Activated CD4-positive, alpha-beta T cell treated with anti-CD3 and anti-CD28 coated beads, Interleukin-2, amount 50 U/mL, for 1 hour (primary cell): ENCODE measurements around the gene PSORS1C2.
"Not testable (repeated sequence)": the region's sequence is repeated elsewhere in the genome, so short reads cannot be mapped to it uniquely, and the experiment has no call there.

Experiments used
- DNase-seq: peaks from one replicate; pipeline ENCODE4 v3.0.0-alpha.2; 2020

The PSORS1C2 gene

DNA sequence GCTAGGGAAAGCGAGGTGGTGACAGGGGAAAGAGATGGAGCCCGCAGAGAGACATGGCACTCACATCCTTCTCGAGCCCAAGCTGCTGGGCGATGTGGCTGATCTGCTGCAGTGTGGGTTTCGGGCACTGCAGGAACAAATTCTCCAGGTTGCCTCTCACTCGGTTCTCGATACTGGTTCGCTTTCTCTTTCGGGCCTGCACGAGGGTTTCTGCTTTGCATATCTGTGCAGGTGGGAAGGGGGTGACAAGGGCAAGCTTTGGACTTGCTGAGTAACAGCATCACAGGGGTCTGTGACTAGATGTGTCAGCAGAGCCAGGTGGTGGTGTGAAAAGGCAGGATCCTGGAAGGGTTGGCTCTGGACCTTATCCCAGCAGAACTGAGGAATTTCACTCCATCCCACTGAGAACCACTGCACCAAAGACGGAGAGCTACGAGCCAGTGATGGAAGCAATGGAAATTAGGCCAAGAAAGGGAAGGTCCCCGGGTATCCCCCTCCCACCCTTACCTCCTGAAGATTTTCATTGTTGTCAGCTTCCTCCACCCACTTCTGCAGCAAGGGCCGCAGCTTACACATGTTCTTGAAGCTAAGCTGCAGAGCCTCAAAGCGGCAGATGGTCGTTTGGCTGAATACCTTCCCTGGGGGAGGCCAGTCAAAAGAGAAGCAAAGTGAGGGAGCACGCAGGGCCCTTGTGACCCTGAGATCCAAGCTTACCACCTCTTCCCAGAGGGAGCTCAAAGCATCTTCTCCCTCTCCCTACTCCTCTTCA is 26.4 kb upstream of the PSORS1C2 start:
- DNase-seq, result not testable (repeated sequence)

DNA sequence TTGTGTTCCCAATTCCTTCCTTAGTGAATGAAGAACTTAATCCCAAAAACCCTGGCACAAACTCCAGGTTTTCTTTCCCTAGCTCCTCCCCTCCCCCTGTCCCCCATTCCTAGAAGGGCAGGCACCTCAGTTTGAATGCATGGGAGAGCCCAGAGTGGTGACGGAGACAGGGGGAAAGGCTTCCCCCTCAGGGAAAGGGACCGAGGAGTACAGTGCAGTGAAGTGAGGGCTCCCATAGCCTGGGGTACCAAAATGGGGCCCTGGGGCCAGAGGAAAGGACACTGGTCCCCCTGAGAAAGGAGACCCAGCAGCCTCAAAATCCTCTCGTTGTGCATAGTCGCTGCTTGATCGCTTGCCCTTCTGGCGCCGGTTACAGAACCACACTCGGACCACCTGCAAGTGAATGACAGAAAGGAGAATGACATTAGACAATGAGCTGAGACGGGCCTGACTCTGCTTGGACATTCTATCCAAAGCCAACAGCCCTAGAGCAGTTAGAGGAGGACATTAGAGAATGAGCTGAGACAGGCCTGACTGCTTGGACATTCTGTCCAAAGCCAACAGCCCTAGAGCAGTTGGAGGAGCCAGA is 25.7 kb upstream of the PSORS1C2 start:
- not testable (repeated sequence) for DNase-seq

DNA sequence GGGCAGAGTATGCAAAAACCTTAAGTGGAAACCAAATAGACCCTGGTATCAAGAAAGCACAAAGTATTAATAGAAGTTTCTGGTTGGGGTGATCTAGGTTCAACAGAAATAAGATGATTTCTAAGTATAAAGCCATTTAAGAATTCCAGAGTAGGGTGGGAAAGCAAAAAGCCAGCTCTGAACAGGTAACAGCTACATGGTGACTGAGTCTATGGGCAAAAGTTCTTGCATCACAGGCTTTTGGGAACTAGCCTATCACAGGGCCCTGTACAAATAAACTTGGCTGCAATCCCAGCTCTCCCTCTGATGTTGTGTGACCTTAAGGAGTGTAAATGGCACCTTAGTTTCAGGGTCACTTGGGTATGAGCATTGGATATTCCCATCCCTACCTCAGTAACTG is 25.1 kb upstream of the PSORS1C2 start:
- DNase-seq, result no peak

DNA sequence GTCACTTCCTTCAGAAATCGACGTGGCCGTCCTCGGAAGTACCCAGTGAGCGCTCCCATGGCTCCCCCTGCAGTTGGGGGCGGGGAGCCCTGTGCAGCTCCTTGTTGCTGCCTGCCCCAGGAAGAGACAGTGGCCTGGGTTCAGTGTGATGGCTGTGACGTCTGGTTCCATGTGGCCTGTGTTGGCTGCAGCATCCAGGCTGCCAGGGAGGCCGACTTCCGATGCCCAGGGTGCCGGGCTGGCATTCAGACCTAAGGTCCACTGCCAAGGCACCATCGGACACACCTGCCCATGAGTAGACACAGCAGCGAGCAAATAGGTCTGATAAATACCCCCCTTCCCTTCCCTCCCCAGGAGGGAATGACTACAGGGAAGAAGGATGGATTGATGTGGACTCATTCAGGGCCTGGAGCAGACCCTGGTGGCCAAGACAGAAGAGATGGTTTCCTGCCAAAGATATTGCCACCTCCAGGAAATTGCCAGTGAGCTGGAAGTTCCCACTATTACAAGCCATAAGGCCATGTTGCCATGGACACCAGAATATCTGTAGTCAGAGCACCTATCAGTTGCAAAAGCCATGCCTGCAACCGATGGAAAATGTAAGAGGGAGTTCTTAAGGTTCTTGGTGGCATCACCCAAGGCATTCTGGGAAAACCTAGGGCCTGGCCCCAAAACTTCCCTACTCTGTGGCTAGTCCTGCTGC is 23.7 kb upstream of the PSORS1C2 start:
- no peak for DNase-seq

- DNase-seq, result no peak
These were observed 22.6 kb upstream of the PSORS1C2 start for GRCh38 chr6:31161216-31162126.

- no peak for DNase-seq
These were observed 20.3 kb upstream of the PSORS1C2 start for GRCh38 chr6:31158863-31159855.

GRCh38 chr6:31158140-31158862 is 19.4 kb upstream of the PSORS1C2 start, which contains the start of gene TCF19:
TSS of gene TCF19 (plus strand) at chr6:31158589. CDS start at chr6:31159470, 881 bp downstream.
- peak; percentile 99 for DNase-seq

DNA sequence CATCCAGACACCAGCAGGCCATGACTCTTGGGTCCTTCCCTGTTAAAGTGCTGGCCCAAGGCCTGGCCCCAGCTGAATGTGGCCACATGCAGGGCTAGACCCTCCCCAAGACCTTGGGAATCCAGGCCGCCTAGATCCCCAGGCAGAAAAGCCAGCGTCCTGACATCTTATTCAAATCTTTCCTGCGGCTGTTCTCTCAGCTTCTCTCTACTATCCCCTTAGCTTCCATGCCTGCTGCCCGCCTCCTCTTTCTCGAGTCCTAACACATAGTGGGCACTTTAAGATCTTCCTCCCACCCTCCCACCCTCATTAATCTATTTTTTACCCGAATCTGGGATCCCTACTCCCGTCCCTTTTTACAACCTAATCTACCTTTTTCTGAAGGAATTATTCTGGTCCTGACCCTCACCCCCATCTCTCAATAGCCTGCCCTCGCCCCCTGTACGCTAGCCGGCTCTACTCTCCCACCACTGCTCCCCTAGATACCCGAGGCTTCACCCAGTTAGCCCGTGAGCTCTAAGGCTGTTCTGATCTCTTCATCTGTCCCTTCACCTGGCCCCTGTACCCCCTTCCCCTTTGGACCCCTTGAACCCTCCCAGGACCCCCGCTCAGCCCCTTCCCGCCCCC is 18.8 kb upstream of the PSORS1C2 start, which contains the start of gene CCHCR1:
TSS of gene CCHCR1 (minus strand) at position 290 of the 627 bp plus-strand sequence. CDS start at position 88, 202 bp downstream.
- no peak for DNase-seq

GRCh38 chr6:31156641-31157040 is 17.8 kb upstream of the PSORS1C2 start:
- no peak for DNase-seq

GRCh38 chr6:31154436-31154835 is 15.6 kb upstream of the PSORS1C2 start:
- DNase-seq, result no peak

- no peak for DNase-seq
These were observed 13.9 kb upstream of the PSORS1C2 start for GRCh38 chr6:31152781-31153180.

DNA sequence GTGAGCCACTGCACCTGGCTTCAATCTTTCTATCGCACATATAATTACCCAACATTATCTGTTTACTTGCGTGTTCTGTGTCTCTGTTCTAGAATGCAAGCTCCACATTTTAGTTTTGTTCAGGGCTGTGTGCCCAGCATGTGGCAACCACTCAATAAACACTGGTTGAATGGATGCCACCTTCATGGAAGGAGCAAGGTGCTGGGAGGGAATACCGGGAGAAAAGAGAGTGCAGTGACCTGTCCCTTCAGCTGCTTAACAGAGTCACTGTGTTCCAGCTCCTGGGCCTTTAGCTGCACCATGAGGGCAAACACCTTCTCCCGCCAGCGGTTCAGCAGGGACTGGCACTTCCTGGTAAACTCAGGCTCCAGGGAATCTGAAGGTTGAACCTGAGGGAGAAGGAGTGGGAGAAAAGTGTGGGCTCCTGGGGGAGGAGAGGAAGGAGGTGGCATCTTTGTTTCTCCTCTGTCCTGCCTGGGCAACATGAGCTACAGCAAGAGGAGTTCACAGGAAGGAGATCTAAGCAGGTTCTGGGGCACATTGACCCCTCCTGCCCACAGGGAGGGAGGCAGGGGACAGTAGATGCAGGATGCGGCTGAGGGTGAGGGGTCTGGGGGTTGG is 11.1 kb upstream of the PSORS1C2 start:
- DNase-seq, result no peak

GRCh38 chr6:31145386-31145785 is 6.5 kb upstream of the PSORS1C2 start:
- DNase-seq, result no peak

DNA sequence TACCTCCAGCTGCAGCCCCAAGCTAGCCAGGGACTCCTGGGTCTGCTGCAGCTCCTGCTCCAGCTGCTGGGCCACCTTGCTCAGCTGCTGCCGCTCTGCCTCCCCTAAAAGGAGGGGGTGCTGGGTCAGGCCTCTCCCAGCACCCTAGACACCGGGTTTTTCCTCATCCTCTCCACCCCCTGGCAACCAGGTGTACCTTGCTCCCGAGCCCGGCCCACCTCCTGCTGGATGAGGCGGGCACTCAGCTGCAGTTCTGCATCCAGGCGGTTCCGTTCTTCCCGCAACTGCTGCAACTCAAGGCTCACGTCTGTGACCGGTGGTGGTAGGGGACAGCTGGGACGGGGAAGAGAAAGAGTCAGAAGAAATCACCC is 6.1 kb upstream of the PSORS1C2 start:
- DNase-seq, result no peak

DNA sequence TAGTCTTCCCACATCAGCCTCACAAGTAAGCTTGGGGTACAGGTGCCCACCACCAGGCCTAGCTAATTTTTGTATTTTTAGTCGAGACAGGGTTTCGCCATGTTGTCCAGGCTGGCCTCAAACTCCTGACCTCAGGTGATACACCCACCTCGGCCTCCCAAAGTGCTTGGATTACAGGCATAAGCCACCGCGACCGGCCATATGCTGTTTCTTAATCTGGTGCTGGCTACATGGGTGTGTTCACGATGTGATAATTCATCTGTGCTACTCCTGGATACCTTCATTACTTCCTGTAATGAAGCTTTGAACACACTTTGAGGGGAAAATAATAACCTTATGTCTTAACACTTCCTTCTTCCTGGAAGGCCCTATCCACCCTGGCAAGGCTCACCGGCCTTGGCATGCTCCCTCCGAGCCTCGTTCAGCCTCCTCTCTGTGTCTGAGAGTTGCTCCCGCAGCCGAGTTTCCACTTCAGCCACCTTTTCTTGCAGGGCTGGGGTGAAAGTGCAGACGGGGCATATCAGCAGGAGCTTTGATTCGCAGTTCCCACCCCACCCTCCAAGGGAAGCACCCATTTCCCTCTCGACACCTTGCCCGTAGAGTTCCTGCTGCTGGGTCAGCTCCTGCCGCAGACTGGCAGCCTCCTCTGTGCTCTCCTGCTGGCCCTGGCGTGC is 5.6 kb upstream of the PSORS1C2 start:
- DNase-seq, result no peak

DNA sequence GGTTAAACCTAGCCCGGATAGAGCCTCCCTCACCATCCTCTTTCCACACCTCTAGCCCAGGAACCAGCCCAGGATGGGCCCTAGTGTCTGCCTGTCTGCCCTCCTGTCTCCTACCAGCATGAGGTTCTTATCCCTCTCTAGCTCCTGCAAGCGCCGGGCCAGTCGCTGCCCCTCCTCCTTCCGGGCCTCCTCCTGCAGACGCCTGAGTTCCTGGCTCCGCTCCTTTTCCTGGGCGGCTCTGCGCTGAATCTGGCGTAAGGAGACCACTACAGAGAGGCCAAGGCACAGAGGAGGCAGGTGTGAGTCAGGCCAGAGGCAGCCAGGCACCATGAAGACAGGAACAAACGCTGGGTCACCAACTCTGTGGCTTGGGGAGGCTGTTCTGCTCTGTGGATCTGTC is 4.3 kb upstream of the PSORS1C2 start:
- no peak for DNase-seq

DNA sequence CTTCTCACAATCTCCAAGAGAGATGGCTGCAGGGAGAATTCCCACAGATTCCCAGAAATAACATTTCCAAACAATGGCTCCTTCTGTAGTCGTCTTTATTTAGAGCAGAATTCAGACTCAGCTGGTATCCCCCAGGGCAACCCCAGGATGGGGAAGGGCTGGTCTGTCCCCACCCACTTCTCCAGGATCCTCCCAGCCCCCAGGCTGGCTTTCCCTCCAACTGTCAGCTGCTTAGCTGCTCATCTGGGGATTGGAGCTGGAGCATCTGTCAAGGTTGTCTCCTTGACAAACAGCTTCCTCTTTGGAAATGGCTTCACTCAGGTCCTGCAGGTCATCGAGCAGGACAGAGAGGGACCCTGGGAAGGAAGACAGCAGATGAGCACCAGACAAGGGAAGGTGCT is 3.5 kb upstream of the PSORS1C2 start:
- no peak for DNase-seq

DNA sequence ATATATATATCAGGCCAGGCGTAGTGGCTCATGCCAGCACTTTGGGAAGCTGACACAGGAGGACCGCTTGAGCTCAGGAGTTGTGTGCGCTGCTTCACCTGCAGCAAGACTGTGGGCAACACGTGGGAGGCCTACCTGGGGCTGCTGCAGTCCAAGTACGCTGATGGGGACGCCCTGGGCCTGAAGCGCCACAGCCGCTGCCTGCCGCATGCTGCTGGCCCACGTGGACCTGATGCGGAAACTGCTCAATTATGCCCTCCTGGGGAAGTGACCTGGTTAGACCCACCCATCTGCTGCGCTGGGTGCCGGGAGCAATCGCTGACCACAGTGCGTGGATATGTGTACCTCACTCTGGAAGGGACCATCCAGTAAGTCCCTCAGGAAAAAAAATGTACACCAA is 1.8 kb upstream of the PSORS1C2 start:
- DNase-seq, result no peak

DNA sequence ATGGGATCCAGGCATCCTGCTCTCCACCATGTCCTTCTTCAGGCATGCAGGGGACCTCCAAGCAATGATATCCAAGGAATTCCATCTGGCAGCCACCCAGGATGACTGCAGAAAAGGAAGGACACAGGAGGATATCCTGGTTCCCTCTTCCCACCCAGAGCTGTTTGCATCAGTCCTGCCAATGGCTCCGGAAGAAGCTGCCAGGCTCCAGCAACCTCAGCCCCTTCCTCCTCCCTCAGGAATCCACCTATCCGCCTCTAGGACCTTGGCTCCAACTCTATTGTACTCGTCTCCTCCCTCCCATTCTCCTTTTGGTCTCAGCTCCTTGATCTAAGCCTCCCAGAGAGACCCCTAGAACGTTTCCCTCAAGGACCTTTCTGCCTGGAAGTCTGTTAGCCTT is 733 bp upstream of the PSORS1C2 start:
- DNase-seq, result no peak
